Measurements from ENCODE around the gene HELZ.

Gene HELZ

DNA sequence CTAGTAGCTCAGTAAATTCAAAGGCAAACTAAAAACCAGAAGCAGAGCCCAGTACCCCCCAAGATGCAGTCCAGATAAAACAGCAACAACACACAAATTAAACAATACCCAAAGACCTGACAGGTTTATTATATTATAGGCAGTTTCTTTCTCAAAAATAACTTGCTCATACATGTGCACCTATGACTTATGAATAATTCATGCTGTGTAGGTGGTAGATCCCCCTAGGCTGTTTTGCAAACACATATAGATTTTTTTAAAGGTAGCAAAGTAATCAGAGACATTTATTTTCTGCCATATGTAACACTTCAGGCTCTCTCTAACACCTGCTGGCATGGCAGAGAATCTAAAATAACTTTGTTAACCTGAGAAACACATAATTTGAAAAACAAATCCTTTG lies 173.4 kb downstream of the HELZ start:
- DNase-seq: no peak

DNA sequence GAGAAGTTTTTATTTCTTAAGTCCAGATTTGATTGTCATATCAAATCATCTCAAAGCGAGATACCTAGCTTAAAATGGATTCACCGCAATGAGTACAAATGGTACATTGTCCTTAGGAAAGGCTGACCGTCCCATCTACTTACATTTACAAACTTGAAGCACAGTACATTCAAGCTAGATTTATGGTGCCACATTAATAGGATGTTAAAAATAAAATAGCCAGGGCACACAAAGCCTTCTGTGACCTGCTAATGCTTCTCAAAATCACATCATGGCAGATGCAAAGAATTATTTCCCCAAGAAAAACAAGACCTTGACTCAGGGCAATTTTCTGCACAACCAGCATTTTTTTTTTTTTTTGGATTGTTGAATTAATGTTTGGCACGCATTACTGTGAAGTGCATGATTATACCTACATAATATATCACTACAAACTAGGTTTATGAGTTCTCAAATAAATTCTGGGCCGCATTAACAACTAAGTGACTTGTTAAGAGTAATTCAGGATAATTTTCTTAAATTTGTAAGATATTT lies 175.3 kb downstream of the HELZ start:
- DNase-seq: no peak

GRCh38 chr17:67068999-67069398 lies 176.0 kb downstream of the HELZ start:
- DNase-seq: peak; percentile 4

DNA sequence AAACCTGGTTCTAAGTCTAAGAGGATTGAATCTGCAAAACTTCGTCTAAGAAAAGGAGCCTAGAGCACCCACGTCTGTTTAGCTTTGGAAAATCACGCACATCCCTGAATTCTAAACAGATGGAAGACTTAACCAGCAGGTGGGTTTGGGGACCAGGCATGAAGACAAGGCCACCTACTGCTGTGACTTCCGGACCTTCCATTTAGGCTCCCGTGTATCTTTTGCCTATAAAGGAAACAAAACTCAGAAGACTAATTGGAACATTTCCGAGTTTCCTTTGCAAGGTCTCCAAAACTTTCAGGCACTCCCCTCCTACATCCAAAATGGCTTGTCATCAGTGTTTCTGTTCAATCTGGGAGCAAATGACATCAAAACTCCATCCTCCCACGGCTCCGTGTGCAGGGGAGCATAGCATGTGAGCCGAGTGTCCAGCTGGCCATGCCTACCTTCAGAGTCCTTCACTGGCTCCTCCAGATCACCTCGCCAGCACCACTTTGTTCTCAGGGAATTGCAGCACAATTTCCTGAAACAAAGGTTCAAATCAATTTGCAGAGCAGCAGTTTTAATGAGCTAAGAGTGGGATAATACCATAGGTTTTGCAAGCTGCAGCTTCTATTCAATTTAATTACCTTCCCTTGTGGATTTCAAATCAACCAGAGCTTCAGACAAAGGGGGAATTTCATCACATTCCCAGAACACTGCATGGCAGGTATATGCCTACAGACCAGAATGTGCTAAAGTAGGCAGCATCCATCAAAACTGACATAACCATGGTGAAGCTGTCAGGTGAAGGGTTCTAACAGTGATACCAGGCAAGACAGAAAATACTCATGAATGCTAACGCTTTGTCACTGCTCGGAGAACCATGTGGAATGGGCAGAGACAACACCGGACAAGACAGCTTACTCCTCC lies 177.2 kb downstream of the HELZ start:
- DNase-seq: no peak

- no peak for DNase-seq
Observed at GRCh38 chr17:67066717-67067116, 178.3 kb downstream of the HELZ start.

DNA sequence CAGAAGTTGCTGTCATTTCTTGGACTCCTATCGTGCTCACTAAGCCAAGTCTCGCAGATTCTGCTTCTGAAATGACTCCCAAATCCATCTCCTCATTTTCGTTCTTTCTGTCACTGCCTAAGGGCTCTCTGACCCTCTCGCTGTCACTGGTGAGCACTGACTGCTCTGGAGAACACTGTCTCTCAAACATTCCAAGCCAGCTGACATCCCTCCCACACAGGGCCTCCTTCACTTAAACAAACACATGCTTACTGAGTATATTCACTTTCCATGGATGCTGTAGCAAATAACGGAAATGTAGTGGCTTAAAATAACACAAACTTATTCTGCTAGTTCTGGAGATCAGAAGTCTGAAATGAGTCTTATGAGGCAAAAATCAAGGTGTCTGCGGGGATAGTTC lies 181.9 kb downstream of the HELZ start:
- no peak for DNase-seq

- no peak for DNase-seq
Observed at GRCh38 chr17:67059372-67059771, 185.6 kb downstream of the HELZ start.

GRCh38 chr17:67058036-67058435 lies 187.0 kb downstream of the HELZ start:
- no peak for DNase-seq

DNA sequence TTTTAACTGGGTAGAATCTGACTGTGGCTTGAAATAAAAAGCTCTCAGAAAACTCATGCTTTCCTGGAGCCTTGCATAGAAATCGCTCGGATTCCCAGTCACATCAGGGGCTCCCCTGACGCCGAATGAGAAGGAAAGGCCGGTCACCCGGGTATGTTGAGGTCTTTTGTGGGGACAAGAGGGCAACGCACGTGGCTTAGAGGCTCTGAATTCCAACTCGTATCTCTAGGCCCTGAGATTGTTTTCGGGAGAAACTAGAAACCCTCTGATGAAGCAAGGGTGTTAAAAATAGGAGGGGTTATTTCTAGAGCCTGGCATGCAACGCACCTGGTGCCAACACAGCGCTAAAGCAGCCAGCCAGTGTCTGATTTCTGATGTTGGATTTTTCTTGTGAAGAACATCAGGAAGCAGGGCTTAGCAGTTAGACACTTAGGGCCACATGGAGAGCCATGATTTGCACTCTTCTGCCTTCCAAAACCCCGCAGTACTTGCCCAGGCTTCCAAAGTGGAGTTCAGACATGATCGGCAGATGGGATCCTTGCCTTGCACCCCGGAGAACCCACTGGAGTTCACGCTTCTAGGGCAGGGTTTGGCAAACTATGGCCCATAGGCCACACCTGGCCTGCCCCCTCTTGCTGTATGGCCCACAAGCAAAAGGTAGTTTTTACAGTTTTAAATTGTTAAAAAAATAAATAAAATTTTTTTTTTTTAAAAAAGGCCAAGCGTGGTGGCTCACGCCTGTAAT lies 188.1 kb downstream of the HELZ start:
- DNase-seq: no peak

DNA sequence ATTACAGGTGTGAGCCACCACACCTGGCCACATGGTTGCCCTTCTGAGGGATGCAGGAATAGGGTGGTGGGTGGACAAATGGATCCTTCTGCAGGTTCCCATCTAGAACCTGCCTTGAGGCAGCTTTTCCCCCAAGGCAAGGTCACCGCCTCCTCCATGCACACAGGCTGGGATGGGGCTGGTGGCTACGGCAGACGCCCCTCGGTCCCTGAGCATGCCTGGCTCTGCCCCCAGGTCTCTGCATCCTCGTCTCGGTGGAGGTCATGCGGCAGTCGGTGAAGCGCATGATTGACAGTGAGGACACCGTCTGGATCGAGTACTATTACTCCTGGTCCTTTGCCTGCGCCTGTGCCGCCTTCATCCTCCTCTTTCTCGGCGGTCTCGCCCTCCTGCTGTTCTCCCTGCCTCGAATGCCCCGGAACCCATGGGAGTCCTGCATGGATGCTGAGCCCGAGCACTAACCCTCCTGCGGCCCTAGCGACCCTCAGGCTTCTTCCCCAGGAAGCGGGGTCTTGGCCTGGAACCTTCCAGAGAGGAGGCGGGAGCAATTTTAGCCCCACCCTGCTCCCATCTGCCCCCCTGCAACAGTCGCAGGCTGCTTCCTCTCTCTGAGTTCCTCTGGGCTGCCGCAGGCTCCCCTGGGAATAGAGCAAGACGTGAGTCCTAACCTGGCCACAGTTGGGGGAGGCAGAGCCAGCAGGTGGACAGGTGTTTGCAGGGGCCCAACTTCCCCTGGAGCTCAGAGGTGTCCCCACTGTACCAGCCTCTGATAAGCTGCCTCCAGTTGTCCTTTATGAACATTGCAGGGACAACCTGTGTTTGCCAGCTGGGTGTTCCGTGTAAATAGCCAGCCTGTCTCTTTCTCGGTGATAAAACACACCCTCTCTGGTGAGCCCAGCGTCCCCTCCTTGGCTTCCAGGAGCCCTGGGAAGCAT lies 188.9 kb downstream of the HELZ start:
- DNase-seq: no peak

GRCh38 chr17:67055041-67055443 lies 190.0 kb downstream of the HELZ start:
- DNase-seq: no peak

DNA sequence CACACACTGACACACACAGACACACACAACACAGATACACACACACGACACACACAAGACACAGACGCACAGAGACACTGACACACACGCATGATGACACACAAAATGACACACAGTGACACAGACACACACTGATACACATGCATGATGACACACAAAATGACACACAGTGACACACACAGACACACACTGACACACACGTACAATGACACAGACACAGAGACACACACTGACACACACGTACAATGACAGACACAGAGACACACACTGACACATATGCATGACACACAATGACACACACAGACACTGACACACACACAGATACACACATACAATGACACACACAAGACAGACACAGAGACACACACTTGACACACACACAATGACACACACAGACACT lies 190.4 kb downstream of the HELZ start:
- no peak for DNase-seq

GRCh38 chr17:67054011-67054591 lies 190.9 kb downstream of the HELZ start:
- no peak for DNase-seq

- DNase-seq: no peak
Observed at GRCh38 chr17:67053438-67054000, 191.5 kb downstream of the HELZ start.

- no peak for DNase-seq
Observed at GRCh38 chr17:67052720-67053437, 192.1 kb downstream of the HELZ start.

- DNase-seq: no peak
Observed at GRCh38 chr17:67051837-67052236, 193.2 kb downstream of the HELZ start.

DNA sequence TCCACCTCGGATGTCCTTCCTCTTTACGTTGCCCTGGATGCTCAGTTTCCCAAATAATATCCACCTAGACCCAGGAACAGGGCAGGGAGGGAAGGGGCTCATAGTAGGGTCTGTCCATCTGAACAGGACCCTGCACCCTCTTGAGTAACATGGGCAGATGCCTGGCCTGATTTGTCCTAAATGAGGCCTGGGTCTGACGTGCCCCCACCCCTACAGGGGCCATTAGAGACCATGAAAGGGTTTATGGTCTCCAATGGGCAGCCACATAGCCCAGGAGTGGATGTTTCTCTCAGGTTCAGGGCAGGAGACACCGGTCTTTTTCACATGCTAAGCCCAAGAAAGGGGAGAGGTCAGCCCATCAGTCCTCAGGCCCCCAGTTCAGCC lies 193.8 kb downstream of the HELZ start:
- no peak for DNase-seq

DNA sequence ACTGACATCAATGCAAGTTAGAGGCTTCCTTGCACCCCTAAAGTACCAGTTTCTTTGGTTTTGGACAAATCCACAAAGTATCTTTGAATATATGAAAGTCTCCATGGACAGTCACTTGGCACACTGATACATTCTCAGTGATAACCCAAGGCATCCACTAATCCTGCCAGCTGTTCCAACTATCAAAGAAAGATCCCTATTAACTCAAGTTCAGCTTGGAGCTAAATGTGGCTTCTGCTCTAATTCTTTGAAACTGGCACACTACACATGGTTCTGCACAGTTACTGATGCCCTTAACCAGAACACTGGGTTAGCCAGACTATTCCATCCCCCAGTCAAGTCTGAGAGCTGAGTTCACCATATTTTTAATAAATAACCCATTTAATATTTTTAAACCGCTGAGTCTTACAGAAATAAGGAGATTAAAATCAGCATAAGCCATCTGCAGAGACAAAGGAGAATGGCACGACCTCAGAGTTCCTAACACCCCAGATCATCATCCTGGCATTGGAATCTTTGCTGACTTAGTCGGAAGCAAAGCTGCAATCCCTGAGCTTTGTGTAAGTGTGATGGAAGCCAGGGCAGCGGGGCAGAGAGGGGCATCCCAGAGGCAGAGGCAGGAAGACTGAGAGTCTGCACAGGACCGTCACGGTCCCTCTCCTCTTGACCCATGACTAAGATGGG lies 194.4 kb downstream of the HELZ start:
- no peak for DNase-seq

GRCh38 chr17:67050066-67050465 lies 194.9 kb downstream of the HELZ start:
- DNase-seq: no peak

- no peak for DNase-seq
Observed at GRCh38 chr17:67049025-67049739, 195.8 kb downstream of the HELZ start.

All from NCI-H1105 (cell line).